Measurements from ENCODE around the gene KIF26B. TPM values are rescaled to one million over a fixed set of nuclear protein-coding genes. Genes with fewer than 3 reads are reported as not detected.

Gene KIF26B
- total RNA-seq: 1 to 10 TPM in 3 of 4 donors, under 1 TPM in 1; 0.90 to 2.0 (median 1.5) TPM

DNA sequence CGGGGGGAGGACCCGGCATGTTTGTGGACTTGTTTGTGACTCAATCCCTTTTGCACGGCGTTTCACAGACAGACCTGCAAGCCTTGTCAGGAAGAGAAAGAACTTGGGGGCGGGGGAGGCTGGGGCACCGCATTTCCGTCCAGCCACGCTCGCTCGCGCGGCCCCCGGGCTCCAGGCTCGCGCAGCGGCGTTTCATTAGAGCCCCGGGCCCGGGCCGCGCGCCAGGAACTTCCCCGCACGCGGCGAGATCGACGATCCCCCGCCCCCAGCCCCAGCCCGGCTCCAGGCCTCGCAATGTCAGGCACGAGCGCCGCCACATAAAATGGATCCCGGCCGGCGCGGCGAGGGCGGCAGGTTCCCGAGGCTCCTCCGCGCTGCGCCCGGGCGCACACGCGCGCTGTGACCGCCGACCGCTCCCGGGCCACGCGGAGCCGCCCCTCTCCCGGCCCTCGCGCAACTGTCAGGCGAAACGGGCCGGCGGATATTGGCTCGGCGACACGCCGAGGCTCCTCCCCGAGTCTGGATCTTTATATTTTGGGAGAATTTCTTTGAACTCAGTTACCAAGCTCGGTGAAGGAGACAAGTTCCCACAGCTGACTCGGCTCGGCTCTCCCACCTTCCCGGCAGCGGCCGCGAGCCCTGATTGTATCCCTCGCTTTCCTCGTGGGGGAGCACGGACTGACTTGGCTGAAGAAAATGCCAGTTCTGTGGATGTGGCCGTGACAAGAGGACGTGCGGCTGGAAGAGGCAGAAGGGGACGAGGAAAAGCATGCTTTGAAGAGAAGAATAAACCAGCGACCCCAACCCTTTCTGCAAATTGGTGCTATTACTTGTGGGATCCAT, at the start of gene KIF26B:
Gene KIF26B, plus strand, starts transcription at position 557 of the 843 bp plus-strand sequence. CDS start 440 bp downstream, outside the sequence.
- Histone ChIP-seq H3K27ac (peak within 1 kb of the TSS in 1 of 4 donors; percentile 15), H3K27me3 (peaks cover 0 to 72% of the 10 kb centered on the region in 2 donors)
- 0 to 2% methylated on average over 19 to 55 of the region's 83 CpGs for WGBS, 2 donors

DNA sequence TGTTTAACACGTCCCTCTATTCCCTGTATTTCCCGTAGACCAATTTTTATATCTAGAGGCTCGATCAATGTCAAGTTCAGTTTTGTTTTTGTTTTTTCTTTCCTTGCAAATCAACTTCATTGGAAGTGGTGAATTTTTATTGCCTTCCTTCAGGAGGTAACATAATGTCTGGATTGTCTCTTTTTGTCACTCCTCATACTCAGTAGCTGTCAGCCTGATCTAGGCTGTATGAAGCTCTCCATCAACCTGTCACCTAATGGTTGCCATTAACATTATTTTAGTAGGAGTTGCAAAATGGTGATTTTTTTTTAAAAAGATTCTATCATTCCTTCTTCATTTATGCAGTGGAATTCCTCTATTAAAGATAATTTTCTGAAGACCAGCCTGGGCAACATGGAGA, 49.7 kb upstream of the KIF26B start:
- TF ChIP-seq POLR2A (IDR thresholded peaks at IDR 0.05): no peak
- TF ChIP-seq, protein P1, sequence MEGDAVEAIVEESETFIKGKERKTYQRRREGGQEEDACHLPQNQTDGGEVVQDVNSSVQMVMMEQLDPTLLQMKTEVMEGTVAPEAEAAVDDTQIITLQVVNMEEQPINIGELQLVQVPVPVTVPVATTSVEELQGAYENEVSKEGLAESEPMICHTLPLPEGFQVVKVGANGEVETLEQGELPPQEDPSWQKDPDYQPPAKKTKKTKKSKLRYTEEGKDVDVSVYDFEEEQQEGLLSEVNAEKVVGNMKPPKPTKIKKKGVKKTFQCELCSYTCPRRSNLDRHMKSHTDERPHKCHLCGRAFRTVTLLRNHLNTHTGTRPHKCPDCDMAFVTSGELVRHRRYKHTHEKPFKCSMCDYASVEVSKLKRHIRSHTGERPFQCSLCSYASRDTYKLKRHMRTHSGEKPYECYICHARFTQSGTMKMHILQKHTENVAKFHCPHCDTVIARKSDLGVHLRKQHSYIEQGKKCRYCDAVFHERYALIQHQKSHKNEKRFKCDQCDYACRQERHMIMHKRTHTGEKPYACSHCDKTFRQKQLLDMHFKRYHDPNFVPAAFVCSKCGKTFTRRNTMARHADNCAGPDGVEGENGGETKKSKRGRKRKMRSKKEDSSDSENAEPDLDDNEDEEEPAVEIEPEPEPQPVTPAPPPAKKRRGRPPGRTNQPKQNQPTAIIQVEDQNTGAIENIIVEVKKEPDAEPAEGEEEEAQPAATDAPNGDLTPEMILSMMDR (IDR thresholded peaks at IDR 0.05): no peak
- no peak for TF ChIP-seq EP300 (IDR thresholded peaks at IDR 0.05)
- Histone ChIP-seq H3K27ac (no peak overlapping the region), H3K4me3 (no peak overlapping the region), H3K4me1 (no peaks in the 10 kb centered on the region), H3K36me3 (no peaks in the 10 kb centered on the region), H3K27me3 (no peaks in the 10 kb centered on the region), H3K9me3 (no peaks in the 10 kb centered on the region)
- no peak for DNase-seq (ENCODE audit: low spot score in 2 of 2)
- 98 to 99% methylated on average over 3 of the region's 3 CpGs for WGBS, 2 donors

More for the DNA sequence above, at the start of gene KIF26B:
- Histone ChIP-seq H3K36me3 (no peaks in the 10 kb centered on the region), H3K4me1 (peaks cover 0 to 41% (median 27%) of the 10 kb centered on the region in 4 donors), H3K9me3 (no peaks in the 10 kb centered on the region), H3K4me3 (peak within 1 kb of the TSS; percentile 38 to 68 (median 51))
- TF ChIP-seq, protein P1 (IDR thresholded peaks at IDR 0.05): no peak
- TF ChIP-seq POLR2A (IDR thresholded peaks at IDR 0.05): no peak
- no peak for DNase-seq (ENCODE audit: low spot score in 2 of 2)

DNA sequence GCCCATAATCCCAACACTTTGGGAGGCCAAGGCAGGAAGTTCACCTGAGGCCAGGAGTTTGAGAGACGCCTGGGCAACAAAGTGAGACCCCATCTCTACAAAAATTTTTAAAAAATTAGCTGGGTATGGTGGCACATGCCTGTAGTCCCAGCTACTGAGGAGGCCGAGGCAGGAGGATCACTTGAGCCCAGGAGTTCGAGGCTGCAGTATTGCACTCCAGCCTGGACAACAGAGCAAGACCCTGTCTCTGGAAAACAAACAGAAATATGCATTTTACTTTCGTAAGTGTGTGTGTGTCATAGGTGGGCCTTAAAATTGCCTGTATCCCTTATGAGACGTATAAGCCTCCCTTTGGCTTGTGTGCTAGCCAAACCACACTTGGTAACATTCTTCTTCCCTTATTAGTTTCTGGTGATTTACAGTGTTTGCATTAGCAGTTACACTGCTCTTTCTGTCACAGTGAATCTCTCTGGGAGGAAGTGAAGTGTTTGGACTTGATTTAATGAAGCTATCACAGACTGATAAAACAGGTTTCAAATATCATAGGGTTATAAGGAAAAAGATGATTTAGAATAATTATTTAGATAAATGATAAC, 48.9 kb upstream of the KIF26B start:
- Histone ChIP-seq H3K36me3 (no peaks in the 10 kb centered on the region), H3K27me3 (no peaks in the 10 kb centered on the region), H3K4me3 (no peak overlapping the region), H3K27ac (no peak overlapping the region), H3K9me3 (no peaks in the 10 kb centered on the region), H3K4me1 (no peaks in the 10 kb centered on the region)
- TF ChIP-seq, protein P1 (IDR thresholded peaks at IDR 0.05): no peak
- TF ChIP-seq POLR2A (IDR thresholded peaks at IDR 0.05): no peak
- TF ChIP-seq EP300 (IDR thresholded peaks at IDR 0.05): no peak
- WGBS, 2 donors: 93 to 97% methylated on average over 5 of the region's 5 CpGs
- DNase-seq (ENCODE audit: low spot score in 2 of 2): no peak

DNA sequence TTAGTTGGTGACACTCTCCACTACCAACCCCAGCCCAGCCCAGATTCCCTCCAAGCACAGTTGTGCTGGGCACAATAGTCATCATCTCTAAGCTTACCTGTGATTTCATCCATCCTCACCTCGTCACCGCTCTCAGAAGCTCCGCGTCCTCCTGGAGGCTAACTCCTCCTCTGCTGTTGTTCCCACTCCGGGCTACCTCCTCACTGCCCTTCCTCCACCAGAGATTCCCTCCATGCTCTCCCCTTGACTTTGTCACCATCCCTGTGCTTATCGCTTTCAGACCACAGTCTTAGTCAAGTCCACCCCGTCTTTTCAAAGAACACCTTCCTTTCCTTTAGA, 47.0 kb upstream of the KIF26B start:
- Histone ChIP-seq H3K4me1 (no peaks in the 10 kb centered on the region), H3K4me3 (no peak overlapping the region), H3K36me3 (no peaks in the 10 kb centered on the region), H3K27ac (no peak overlapping the region), H3K9me3 (no peaks in the 10 kb centered on the region), H3K27me3 (no peaks in the 10 kb centered on the region)
- TF ChIP-seq EP300 (IDR thresholded peaks at IDR 0.05) (no peak), POLR2A (IDR thresholded peaks at IDR 0.05) (no peak)
- TF ChIP-seq, protein P1 (IDR thresholded peaks at IDR 0.05): no peak
- 72 to 74% methylated on average over 7 of the region's 7 CpGs for WGBS, 2 donors
- no peak for DNase-seq (ENCODE audit: low spot score in 2 of 2)

DNA sequence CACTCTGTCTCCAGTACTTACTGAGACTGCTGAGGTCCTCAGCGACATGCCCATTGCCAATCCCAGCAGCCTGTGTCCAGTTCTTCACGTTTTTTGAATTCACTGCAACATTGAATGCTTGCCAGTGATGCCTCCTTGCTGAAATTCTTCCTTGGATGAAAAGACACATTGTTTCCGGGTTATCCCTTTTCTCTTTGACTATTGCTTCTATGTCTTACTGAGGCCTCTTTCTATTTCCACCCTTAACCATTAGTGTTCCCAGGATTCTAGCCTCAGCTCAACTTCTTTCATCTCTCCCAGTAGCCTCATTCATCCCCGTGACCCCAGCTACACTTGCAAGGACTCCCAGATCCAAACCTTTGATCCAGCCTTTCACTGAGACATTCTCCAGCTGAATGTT, 46.5 kb upstream of the KIF26B start:
- Histone ChIP-seq H3K9me3 (no peaks in the 10 kb centered on the region), H3K27ac (no peak overlapping the region), H3K36me3 (no peaks in the 10 kb centered on the region), H3K27me3 (no peaks in the 10 kb centered on the region), H3K4me1 (no peaks in the 10 kb centered on the region), H3K4me3 (no peak overlapping the region)
- TF ChIP-seq EP300 (IDR thresholded peaks at IDR 0.05) (no peak), POLR2A (IDR thresholded peaks at IDR 0.05) (no peak)
- TF ChIP-seq, protein P1 (IDR thresholded peaks at IDR 0.05): no peak
- 34 to 35% methylated on average over 4 of the region's 4 CpGs for WGBS, 2 donors
- DNase-seq (ENCODE audit: low spot score in 2 of 2): no peak

Measured in tibial nerve (tissue), 4 donors.